Stimulated activated naive CD8-positive, alpha-beta T cell treated with anti-CD3 and anti-CD28 coated beads, Interleukin-15, Interleukin-2, amounts not matched to agents 100 U/mL and 50 U/mL, for 24 hours (primary cell): ENCODE measurements around the gene NES.

Experiments used
- ATAC-seq: fragments of 150-1000 bp; cut with Tn5 transposase; one replicate; pipeline ENCODE4 v1.10.0; 2021
- DNase-seq: peaks from one replicate; pipeline ENCODE4 v3.0.0; 2021

The NES gene

GRCh38 chr1:156619582-156619955 lies 57.6 kb downstream of the NES start:
- ATAC-seq (no peak), DNase-seq (no peak)

GRCh38 chr1:156618853-156619581 lies 58.2 kb downstream of the NES start, which contains the start of gene HAPLN2:
HAPLN2 (plus strand) TSS chr1:156619415; CDS start chr1:156623491, 4,076 bp downstream.
- ATAC-seq (no peak), DNase-seq (no peak)
